DMS53 (cell line): ENCODE data around the gene ATP6V0B.

Experiments used
- DNase-seq: peaks from one replicate; lab custom pipeline; 2025; lab: John Stamatoyannopoulos, UW

The ATP6V0B gene

DNA sequence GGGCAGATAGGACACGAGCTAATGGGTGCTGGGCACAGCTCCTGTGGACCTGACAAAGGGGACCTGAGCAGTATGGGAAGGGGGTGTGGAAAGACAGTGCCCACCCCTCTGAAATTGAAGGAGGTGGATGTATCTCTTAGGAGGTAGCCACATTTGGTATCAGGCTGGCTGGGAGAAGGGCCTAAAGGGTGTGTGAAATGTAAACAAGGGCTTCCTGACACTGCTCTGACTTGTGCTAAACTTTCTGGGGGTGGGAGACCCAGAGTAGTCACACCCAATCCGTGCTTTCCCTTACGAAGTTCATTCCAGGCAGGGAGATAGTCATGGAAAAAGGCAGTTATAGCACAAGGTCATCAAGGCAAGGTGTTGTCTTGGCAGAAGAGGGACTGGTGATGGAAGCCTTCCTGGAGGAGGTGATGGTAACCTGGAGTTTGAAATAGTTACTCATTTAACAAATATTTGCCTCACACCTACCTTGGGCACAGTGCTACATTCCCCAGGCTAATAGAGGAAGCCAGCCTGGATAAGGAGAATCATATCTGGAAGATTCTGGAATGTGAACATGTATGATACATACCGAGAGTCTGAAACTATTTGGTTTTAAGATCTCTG is 11.3 kb downstream of the ATP6V0B start:
- DNase-seq = no peak

DNA sequence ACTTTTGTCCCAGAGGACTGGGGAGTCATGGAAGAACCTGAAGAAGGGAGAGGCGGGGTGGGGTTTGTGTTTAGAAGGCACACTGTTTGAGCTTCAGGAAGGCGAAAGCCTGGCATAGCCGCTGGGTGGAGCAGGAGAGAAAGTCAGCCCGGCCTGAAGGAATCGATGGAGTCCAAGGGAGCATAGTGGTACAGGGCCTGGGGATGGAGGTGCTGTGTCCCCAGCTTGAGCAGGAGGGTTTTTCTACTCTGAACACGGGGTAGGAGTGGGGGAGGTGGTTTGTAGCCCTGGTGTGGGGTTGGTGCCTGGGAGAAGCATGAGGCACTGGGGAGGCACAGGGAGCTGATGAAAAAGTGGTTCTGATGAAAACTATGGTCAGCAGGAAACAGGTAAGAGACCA is 12.0 kb downstream of the ATP6V0B start:
- DNase-seq = no peak

DNA sequence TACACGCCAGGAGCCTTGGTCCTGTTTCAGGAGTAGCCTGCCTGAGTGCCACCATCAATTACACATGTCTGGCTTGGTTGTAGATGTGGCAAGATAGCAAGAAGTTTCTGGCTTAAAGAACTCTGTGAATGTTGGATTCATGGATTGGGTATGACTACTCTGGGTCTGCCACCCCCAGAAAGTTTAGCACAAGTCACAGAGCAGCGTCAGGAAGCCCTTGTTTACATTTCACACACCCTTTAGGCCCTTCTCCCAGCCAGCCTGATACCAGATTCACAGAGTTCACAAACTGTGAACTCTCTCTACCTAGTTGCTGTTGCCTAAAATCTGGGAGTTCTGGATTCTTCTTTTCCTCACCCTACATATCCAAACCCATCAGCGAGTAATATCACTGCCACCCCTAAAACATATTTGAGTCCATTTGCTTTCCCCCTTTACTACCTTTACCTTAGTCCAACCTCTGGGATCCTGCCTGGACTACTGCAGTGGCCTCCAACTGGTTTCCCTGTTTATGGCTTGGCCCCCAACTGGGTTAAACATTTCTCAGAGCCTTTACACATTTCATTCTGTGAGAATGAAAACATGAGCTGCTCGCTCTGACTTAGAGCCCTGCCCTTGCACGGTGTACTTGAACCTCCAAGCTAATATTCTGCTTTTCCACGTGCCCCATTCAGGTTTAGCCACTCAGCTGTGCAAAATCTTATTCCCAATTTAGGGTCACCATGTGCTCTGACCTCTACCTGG is 12.6 kb downstream of the ATP6V0B start:
- DNase-seq = no peak

DNA sequence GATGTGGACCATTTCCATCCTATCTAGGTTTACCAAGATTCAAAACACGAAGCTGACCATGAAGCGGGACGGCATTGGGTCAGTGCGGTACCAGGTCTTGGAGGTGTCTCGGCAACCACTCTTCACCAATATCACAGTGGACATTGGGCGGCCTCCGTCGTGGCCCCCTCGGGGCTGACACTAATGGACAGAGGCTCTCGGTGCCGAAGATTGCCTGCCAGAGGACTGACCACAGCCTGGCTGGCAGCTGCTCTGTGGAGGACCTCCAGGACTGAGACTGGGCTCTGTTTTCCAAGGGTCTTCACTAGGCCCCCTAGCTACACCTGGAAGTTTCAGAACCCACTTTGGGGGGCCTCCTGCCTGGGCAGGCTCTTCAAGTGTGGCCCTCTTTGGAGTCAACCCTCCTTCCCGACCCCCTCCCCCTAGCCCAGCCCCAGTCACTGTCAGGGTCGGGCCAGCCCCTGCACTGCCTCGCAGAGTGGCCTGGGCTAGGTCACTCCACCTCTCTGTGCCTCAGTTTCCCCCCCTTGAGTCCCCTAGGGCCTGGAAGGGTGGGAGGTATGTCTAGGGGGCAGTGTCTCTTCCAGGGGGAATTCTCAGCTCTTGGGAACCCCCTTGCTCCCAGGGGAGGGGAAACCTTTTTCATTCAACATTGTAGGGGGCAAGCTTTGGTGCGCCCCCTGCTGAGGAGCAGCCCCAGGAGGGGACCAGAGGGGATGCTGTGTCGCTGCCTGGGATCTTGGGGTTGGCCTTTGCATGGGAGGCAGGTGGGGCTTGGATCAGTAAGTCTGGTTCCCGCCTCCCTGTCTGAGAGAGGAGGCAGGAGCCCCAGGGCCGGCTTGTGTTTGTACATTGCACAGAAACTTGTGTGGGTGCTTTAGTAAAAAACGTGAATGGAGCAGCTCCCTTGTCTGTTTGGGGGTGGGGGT is 15.8 kb downstream of the ATP6V0B start:
- DNase-seq = peak; percentile 75

DNA sequence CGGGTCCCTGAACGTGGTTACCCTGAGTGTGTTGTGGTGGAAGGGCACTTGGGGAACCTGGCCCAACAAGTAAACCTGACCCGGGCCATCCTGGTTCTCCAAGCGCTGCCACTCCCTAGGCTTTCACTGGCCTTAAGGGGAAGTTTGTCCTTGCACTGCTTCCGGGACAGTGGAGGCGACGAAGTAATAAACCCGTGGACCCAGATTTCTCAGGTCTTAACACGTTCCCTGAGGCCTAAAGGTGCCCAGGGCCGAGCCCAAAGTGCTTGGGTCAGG is 16.4 kb downstream of the ATP6V0B start:
- no peak for DNase-seq

DNA sequence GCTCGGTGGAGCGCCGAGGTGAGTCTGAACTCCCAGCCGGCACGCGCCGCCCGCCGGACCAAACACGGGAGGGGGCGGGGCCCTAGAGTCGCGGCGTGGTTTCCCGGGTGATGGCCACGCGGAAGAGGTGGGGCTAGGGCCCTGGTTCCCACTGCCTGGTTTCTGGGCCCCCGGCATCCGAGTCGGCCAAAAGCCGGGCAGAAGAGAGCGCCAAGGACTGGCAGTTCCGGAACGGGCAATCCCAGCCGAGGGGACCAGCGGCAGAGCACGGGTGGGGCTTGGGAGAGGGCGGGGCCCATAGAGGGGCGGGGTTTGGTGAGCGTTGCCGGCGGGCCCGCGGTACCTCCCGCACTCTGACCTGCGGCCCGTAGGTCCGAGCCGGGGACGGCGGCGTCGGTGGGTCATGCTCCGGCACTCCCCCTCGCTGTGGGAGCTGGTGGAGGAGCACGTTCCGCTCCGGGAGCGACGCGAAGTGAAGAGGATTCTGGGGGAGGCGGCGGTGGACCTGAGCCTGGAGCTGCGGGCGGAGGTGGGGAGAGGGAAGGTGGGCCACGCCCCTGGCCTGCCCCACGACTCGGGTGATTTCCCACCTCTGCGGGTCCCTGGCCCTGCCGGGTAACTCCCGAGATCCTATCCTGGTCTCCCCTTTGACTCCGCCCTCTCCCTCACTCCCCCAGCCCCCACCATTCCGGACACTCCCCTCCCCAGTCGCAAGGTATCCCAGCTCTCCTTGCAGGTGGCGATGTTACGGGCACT is 16.9 kb downstream of the ATP6V0B start, which contains the start of gene CCDC24:
Gene CCDC24 (plus strand): TSS at position 124 of the 756 bp plus-strand sequence. CDS start 280 bp downstream, at position 404.
- DNase-seq = peak; percentile 95

DNA sequence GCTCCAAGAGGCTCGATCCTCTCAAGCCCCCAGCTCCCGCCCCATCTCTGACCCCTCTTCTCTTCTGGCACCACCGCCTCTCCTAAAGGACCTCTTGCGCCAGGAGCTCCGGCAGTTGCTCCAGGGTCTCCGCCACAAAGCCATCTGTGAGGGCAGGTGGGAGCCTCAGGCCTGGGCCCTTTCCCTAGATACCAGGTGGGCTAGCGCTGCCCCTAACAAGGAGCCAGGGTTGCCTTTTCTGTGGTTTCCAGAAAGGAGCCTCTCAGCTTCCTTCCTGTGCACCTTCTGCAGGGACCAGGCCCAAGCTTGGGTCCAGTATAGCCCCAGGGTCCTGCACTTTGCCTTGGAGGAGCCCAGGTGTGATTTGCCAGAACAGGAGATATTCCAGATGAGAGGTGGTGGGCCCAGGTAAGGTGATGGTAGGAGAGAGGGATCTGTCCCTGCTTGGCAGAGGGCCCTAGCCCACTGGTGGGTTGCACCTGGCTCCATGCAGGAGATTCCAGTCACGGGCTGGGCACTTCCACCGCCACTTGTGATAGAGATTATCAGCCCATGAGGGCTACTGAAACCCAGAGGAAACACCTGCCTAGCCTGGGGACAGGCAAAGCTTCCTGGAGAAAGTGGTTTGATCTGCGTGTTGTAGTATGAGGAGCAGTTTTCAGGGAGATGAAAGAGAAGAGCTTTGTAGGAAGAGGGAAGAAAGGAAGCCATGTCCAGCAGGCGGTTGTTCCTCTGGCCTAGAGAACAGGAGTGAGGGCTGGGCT is 17.7 kb downstream of the ATP6V0B start:
- peak; percentile 51 for DNase-seq

DNA sequence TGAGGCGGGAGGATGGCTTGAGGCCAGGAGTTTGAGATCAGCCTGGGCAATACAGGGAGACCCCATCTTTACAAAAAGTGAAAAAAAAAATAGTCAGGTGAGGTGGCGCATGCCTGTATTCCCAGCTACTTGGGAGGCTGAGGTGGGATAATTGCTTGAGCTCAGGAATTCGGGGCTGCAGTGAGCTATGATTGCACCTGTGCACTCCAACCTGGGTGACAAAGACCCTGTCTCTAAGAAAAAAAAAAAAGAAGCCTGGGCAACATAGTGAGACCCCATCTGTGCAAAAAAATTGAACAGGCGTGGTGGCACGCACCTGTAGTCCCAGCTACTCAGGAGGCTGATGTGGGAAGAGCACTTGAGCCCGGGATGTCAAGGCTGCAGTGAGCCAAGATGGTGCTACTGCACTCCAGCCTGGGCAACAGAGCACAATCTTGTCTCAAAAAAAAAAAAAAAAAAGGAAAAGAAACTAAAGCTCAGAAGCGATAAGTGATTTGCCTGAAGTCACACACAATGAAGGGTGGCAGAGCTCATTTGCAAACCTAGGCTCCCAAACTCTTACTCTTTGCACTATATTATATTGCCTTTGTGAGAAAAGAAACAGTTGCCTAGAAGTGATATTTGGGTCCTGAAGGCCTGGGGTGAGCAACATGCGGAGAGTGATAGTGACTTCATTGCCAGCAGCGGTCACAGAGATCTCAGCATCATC is 18.6 kb downstream of the ATP6V0B start:
- DNase-seq = no peak

DNA sequence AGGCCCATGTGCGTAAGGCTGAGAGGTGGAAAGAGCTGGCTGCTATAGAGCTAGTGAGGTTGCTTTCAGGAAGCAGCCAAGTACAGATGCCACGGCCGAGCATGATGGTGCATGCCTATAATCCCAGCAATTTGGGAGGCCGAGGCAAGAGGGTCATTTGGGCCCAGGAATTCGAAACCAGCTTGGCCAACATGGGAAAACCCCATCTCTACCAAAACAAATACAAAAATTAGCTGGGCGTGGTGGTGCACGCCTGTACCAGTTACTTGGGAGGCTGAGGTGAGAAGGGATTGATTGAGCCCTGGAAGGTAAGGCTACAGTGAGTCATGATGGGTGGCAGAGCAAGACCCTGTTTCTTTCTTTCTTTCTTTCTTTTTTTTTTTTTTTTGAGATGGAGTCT is 19.3 kb downstream of the ATP6V0B start:
- no peak for DNase-seq

DNA sequence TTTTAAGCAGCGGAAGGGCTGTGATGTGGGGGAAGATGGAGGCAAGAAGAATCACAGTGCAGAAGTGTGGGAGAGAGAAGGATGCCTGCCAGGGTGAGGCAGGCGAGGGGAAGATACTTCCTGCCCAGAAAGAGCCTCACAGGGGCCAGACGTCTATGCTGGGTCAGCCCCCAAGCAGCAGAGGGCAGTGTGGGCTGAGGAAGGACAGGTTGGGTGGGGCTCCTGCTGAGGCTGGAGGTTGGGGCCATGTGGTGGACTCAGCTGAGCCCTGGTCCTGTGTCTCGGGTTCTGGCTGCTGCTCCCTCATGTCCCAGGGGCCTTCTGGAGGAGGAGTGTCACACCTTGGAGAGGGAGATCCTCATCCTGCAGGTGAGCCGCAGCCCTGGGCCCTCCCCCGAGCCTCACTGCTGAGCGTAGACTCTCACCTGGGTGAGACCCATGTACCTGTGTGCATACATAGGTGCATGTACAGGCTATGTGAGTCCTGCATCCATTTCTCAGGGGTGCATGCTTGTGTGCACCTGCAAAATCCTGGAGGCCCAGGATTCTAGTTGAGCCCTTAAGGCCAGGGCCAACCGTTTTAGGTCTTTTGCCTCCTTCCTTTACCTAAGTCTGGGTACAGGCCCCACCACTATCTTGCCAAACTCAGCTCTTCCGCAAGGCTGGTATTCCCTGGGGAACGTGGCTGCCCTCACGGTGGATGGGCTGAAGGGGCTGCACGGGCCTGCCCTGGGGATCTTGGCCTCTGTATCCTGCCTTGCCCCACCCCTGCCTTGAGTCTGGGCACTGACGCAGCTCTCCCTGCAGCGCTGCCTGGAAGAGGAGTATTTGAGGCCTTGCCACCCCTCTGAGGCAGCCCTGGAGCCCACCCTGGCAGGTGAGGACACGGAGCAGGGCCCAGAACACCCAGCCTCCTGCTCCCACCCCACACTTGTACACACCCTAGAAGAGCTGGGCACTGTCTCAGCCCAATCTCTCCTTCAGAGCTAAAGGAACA is 20.3 kb downstream of the ATP6V0B start:
- DNase-seq = peak; percentile 65

DNA sequence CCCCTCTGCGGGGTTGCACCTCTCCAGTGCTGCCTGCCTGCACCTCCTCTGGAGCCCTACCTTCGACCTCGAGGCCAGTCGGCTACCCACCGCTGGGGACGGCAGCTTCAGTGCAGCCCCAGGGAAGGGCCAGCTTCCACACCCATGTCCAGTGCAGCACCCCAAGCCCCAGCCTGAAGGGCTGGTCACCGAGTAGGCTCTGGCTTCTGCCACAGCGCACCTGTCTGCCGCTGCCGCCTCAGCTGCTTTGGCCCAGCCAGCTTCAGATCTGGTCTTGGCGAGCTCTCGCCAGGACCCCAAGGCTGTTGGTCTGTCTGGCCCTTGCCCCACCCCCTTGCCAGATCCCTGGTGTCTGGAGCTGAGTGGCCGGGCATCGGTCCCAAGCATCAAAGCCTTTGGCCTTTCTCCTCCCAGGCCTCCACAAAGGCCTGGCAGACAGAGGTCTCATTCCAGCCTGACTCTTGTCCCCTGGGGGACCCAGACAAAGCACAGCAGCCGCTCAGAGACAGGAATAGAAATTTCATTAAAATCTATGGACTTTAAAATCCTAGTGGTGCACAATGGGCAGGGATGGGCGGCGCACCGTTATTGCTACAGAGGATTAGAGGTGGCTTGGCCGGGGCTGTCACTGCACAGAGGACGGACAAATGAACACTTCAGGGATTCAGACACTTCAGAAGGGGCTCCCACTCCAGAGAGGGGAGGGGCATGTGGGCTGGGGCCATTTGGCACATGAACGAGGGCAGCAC is 21.4 kb downstream of the ATP6V0B start:
- DNase-seq = no peak

DNA sequence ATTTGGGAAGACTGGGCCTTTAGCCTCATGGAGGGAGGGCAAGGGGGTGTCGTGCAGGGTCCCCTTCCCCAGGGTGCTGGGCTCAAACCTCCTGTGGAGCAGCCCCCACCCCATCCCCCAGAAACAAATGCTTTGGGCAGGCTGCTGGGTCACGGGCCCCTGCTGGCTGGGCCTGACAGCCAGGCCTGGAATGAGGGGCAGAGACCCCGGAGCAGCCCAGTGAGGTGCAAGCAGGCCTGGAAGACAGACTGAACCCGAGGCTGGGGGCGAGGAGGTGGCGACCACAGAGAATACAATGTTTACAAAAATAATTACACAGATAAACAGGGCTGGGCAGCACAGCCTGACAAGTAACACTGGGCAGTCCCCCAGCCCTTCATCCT is 22.0 kb downstream of the ATP6V0B start:
- DNase-seq = no peak

DNA sequence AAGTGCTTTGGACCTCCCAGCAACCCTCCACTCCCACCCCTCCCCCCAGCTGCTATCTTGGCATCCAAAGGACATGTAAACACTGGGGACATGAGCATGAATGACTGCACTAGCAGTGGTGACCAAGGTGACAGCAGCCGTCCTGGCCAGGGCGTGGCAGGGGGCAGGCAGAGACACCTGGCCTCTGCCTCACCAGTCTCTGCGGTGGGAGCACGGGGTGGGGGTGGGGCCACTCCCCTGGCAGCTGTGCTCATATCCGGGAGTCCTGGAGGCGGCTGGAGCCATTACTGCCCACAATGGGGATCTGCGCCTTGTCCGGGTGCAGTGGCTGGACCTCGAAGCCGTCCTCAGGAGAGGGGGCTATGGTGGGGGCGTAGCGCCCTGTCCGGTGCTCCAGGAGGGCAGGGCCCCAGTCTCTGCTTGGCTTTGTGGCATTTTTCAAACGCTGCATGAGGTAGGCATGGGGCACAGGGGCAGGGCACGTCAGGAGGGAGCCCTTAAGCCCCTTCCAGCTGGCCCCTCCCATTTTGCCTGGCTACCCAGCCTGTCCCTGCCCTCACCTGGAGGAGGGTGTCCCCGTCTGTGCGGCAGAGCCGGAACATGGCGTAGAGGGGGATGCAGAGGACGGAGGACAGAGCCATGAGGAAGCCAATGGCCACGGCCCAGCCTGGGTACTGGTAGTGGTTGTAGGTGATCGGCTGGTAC is 22.7 kb downstream of the ATP6V0B start:
- DNase-seq = peak; percentile 92

DNA sequence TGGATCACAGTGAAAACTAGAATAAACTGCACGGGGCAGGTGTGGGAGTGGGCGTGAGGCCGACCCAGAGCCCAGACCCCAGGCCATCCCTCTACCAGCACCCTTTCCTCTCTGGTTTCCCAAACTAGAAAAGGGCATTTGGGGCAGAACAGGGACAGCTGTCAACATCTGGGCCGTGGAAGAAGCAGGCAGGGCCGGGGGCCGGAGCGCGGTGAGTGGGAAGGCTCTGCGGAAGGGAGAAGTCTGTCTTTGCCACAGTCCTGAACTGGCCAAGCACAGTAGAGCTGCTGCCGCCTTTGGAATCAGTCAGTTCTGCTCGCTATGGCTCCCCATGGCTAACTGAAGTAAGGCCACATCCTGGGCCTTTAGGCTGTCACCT is 23.2 kb downstream of the ATP6V0B start:
- peak; percentile 41 for DNase-seq

DNA sequence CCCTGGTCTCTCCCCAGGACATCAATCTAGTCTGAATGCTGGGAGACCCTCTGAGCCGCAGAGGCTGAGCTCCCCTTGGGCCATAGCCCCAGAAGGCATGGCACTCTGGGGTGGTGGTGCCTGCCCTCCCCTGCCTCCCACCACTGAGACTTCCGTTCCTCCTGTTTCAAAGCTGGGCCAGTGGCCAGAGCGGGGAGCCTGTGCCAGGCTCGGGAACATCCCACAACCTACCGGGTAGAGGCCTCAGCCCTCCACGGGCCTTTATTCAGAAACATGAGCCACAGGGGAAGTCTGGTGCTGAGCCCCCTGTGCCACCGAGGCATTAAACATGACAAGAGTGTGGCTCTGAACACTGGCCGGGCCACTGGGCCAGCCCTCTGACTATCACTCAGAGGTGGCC is 24.7 kb downstream of the ATP6V0B start:
- no peak for DNase-seq

DNA sequence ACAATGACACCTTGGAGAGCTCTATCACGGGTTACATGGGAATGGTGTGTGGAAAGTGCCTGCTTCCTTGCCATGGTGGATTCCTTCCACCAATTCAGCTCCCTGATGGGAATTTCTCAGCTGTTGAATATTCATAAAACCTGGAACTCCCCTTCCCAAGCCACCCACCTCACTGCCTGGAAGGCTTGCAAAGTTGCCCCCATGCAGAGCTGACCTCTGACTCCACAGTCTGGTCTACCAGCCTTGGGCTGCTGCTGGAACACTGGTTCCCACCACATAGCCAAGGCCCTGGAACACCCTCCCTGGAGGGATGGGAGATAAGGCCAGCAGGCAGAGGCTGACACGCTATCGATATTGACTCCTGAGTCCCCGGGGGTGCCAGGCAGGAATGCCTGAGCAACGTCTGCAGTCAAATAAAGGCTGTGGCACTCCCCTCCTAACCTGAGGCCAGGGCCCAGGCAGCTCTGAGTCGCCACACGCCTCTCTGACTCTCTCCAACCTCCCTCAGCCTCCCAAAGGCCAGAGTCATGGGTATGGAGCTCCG is 25.4 kb downstream of the ATP6V0B start:
- no peak for DNase-seq

DNA sequence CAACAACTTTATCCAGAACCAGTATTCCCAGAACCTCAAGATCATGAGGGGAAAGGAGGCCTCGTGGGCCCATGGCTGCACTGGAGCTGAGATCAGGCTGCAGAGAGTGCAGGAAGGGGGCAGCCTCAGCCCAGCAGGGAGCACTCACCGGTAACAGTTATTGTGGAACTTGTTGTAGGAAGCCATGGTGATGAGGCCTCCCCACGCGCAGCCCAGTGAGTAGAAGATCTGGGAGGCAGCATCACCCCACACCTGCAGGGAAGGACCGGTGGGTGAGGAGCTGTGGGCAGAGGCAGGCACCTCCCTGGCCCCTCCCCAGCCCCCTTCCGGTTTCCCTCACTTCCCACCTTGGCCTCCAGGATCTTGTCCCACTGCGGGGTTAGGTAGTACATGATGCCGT is 27.4 kb downstream of the ATP6V0B start:
- no peak for DNase-seq

DNA sequence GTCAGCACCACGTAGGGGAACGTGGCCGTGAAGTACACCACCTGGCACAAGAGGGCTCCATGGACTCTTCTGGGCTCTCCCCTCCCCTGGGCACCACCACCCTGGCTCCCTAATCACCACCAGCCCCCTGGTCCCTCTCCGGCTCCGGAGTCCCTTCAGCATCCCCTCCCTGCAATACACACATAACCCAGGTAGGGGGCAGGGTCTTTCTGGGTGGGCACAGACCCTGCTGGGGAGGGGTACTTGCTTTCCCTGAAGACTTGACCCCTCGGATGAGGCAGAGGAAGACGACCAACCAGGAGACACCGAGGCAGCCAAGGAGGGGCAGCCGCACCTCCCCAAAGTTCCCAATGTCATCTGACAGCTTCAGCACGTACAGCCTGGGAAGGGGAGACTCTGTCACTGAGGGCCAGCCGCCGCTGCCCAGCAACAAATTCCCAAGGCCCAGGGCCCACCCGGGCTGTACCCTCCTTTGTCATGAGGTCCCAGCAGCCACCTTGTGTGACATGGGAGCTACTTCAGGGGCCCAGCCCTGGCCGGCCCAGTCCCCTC is 27.9 kb downstream of the ATP6V0B start:
- DNase-seq = no peak
